HL-60 (cell line): ENCODE data around the gene WWOX.

ENCODE experiments used
- DNase-seq, 2 experiments: peaks; one replicate each; pipeline ENCODE4 v3.0.0-alpha.2; 2010 to 2020; ENCODE audit warnings: low read depth in 1 of 2, low spot score in 1 of 2
- H3K27ac ChIP-seq: fragments of 250-450 bp; sonication (Bioruptor Pico); replicated peaks from 2 replicates; pipeline ENCODE4 v1.5.1; 2020; ENCODE audit warnings: mild to moderate bottlenecking, moderate library complexity
- H3K27me3 ChIP-seq: fragments of 250-450 bp; sonication (Bioruptor Pico); 2 replicates; pipeline ENCODE4 v1.5.1; 2021; ENCODE audit warnings: mild to moderate bottlenecking, moderate library complexity; ENCODE audit not compliant: insufficient read depth, poor library complexity, severe bottlenecking
- H3K4me3 ChIP-seq: replicated peaks from 2 replicates; pipeline ENCODE4 v1.5.1; 2011; ENCODE audit warnings: mild to moderate bottlenecking, control low read depth, low read length; ENCODE audit not compliant: insufficient read depth
- GABPA ChIP-seq: IDR thresholded peaks from 2 replicates; pipeline ENCODE4 v1.6.1; 2012; ENCODE audit warnings: low read depth
- POLR2AphosphoS5 ChIP-seq: IDR thresholded peaks from 2 replicates; pipeline ENCODE4 v1.6.1; 2012; ENCODE audit warnings: low read depth
- SPI1 ChIP-seq: IDR thresholded peaks from 2 replicates; pipeline ENCODE4 v1.6.1; 2012; ENCODE audit warnings: low read depth, mild to moderate bottlenecking, borderline replicate concordance
- TF ChIP-seq, protein P1 (sequence below): IDR thresholded peaks from 2 replicates; pipeline ENCODE4 v1.6.1; 2012; ENCODE audit warnings: low read depth; ENCODE audit not compliant: insufficient replicate concordance
- TF ChIP-seq, protein P2 (sequence below): IDR thresholded peaks from one replicate; pipeline ENCODE4 v1.5.1; 2011; ENCODE audit warnings: low read length, control low read depth, inconsistent platforms; ENCODE audit not compliant: insufficient read depth

Gene WWOX

DNA sequence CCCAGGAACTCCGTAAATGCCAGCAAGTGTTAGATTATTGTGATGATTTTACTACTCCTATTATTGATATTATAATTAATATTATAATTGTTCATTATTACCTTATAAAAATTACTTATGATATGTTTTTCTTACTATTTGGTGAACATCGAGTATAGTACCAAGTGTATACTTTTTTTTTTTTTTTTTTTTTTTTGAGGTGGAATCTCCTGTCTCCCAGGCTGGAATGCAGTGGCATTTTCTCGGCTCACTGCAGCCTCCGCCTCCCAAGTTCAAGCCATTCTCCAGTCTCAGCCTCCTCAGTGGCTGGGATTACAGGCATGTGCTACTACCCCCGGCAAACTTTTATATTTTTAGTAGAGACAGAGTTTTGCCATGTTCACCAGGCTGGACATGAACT, 347.0 kb downstream of the WWOX start:
- TF ChIP-seq SPI1: no peak
- no peak for TF ChIP-seq GABPA
- TF ChIP-seq, protein P1, sequence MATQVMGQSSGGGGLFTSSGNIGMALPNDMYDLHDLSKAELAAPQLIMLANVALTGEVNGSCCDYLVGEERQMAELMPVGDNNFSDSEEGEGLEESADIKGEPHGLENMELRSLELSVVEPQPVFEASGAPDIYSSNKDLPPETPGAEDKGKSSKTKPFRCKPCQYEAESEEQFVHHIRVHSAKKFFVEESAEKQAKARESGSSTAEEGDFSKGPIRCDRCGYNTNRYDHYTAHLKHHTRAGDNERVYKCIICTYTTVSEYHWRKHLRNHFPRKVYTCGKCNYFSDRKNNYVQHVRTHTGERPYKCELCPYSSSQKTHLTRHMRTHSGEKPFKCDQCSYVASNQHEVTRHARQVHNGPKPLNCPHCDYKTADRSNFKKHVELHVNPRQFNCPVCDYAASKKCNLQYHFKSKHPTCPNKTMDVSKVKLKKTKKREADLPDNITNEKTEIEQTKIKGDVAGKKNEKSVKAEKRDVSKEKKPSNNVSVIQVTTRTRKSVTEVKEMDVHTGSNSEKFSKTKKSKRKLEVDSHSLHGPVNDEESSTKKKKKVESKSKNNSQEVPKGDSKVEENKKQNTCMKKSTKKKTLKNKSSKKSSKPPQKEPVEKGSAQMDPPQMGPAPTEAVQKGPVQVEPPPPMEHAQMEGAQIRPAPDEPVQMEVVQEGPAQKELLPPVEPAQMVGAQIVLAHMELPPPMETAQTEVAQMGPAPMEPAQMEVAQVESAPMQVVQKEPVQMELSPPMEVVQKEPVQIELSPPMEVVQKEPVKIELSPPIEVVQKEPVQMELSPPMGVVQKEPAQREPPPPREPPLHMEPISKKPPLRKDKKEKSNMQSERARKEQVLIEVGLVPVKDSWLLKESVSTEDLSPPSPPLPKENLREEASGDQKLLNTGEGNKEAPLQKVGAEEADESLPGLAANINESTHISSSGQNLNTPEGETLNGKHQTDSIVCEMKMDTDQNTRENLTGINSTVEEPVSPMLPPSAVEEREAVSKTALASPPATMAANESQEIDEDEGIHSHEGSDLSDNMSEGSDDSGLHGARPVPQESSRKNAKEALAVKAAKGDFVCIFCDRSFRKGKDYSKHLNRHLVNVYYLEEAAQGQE: no peak
- TF ChIP-seq, protein P2, sequence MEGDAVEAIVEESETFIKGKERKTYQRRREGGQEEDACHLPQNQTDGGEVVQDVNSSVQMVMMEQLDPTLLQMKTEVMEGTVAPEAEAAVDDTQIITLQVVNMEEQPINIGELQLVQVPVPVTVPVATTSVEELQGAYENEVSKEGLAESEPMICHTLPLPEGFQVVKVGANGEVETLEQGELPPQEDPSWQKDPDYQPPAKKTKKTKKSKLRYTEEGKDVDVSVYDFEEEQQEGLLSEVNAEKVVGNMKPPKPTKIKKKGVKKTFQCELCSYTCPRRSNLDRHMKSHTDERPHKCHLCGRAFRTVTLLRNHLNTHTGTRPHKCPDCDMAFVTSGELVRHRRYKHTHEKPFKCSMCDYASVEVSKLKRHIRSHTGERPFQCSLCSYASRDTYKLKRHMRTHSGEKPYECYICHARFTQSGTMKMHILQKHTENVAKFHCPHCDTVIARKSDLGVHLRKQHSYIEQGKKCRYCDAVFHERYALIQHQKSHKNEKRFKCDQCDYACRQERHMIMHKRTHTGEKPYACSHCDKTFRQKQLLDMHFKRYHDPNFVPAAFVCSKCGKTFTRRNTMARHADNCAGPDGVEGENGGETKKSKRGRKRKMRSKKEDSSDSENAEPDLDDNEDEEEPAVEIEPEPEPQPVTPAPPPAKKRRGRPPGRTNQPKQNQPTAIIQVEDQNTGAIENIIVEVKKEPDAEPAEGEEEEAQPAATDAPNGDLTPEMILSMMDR: no peak
- TF ChIP-seq POLR2AphosphoS5: no peak
- Histone ChIP-seq H3K27me3 (no peaks in the 10 kb centered on the region), H3K27ac (no peak overlapping the region), H3K4me3 (no peak overlapping the region)
- DNase-seq: no peak

DNA sequence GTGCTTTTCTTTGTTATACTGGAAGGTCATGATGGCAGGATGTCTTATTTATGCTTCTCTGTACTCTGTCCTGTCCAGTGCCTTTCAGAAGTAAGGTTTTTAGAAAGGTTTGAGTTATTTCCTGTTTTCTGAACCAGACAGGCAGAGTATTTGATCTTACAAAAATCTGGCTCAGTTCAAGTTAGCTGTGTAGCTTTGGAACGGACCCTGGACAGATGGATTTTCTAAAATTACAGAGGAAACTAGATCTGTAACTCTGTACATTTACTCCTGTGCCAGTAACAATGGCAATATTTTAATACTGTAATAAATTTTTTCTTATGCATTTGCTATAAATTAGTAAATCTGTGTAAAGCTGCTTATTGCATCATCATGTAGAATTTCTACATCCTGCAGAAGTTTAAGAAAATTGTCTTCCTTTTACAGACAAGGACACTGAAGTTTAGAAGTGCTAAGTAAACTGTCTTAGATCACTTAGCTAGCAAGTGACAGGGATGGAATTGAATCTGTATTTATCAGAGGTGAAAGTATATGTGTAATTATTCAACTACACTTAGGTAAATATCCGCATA, 347.6 kb downstream of the WWOX start:
- H3K27me3 ChIP-seq: no peaks in the 10 kb centered on the region
- TF ChIP-seq, protein P2: no peak
- TF ChIP-seq, protein P1: no peak
- no peak for TF ChIP-seq GABPA
- no peak for TF ChIP-seq POLR2AphosphoS5
- TF ChIP-seq SPI1: no peak
- H3K4me3 ChIP-seq: no peak overlapping the region
- DNase-seq: no peak
- H3K27ac ChIP-seq: no peak overlapping the region

DNA sequence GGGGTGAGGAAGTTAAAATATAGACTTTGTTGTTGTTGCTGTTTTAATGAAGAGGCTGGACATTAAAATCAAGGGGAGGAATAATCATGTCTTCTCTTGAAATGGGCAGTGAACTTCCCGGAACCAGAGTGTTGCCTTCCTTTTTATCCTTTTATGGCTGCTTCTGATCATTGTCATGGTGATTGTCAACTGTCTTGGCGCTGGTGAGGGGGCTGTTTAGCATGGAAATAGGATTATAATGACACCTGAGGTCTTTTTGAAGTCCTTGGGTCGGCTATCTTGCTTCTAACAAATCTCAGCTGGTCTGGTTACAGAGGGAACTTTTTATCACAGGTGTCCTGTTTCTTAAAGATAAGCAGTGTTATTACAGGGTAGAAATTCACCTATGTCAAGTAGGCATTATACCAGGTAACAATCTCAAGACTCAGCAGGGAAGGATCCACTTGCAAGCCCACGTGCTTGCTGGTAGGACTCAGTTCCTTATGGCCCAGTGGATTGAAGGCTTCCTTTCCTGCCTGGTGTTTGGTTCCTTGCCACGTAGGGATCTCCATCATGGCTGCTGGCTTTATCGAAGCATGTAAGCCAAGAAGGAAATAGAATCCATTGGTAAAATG, 349.3 kb downstream of the WWOX start:
- Histone ChIP-seq H3K27ac (no peak overlapping the region), H3K27me3 (no peaks in the 10 kb centered on the region), H3K4me3 (no peak overlapping the region)
- no peak for DNase-seq
- TF ChIP-seq, protein P1: no peak
- no peak for TF ChIP-seq GABPA
- TF ChIP-seq, protein P2: no peak
- TF ChIP-seq SPI1: no peak
- TF ChIP-seq POLR2AphosphoS5: no peak
